Bronchial epithelial cell (primary cell): ENCODE measurements around the gene DPP10. TPM values are rescaled to one million over a fixed set of nuclear protein-coding genes. Genes with fewer than 3 reads are reported as not detected.

Experiments
- DNase-seq: peaks from one replicate; pipeline ENCODE4 v3.0.0-alpha.2; 2010; ENCODE audit warnings: low read depth
- FAIRE-seq: peaks from 2 replicates; lab custom pipeline; 2011; peaks lifted over from hg19 to GRCh38; lab: Jason Lieb, UNC
- H3K27me3 ChIP-seq: 2 replicates; pipeline ENCODE4 v1.5.1; 2011; ENCODE audit warnings: low read length; ENCODE audit not compliant: control insufficient read depth, insufficient read depth
- H3K36me3 ChIP-seq: 2 replicates; pipeline ENCODE4 v1.5.1; 2011; ENCODE audit warnings: low read length; ENCODE audit not compliant: control insufficient read depth, insufficient read depth
- H3K4me3 ChIP-seq: 2 replicates; pipeline ENCODE4 v1.5.1; 2011; ENCODE audit warnings: mild to moderate bottlenecking, low read depth, low read length, control low read depth
- total RNA-seq: library from RNA; depleted of rRNA; stranded (reverse); fragments of >200 nt; gene quantifications from 2 replicates; pipeline ENCODE4 v1.2.1, GENCODE V29; 2014
- TF ChIP-seq, protein P1 (sequence below): IDR thresholded peaks from 2 replicates; pipeline ENCODE4 v1.5.1; 2011; ENCODE audit warnings: mild to moderate bottlenecking, moderate library complexity, low read length, control low read depth, inconsistent platforms; ENCODE audit not compliant: insufficient read depth, severe bottlenecking

DPP10 gene
- total RNA-seq, 1 donor from 2014 or later, result 0.26 TPM

- Histone ChIP-seq H3K27me3 (no peaks in the 10 kb centered on the region), H3K4me3 (no peak overlapping the region), H3K36me3 (no peaks in the 10 kb centered on the region)
- TF ChIP-seq, protein P1, sequence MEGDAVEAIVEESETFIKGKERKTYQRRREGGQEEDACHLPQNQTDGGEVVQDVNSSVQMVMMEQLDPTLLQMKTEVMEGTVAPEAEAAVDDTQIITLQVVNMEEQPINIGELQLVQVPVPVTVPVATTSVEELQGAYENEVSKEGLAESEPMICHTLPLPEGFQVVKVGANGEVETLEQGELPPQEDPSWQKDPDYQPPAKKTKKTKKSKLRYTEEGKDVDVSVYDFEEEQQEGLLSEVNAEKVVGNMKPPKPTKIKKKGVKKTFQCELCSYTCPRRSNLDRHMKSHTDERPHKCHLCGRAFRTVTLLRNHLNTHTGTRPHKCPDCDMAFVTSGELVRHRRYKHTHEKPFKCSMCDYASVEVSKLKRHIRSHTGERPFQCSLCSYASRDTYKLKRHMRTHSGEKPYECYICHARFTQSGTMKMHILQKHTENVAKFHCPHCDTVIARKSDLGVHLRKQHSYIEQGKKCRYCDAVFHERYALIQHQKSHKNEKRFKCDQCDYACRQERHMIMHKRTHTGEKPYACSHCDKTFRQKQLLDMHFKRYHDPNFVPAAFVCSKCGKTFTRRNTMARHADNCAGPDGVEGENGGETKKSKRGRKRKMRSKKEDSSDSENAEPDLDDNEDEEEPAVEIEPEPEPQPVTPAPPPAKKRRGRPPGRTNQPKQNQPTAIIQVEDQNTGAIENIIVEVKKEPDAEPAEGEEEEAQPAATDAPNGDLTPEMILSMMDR, result no peak
- FAIRE-seq, result no peak
- DNase-seq, result no peak
Observed at GRCh38 chr2:115552726-115553125, 1110.3 kb downstream of the DPP10 start.

DNA sequence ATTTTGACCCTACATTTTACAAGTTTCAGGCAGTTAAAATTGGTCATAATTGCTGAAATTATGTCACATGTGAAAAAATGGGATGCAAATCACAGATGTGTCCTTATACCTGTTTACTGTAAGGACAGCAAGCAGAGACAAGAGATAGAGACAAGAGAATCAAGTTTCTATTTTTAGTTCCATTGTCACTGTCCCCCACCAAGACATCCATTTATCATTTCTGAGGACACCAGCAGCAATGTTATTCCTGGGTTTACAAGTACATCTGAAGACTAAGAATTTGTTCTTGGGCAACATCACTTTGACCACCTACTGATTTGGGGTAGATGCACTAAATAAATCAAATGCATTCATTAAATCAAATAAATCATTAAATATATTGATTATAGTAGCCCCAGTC is 1111.7 kb downstream of the DPP10 start:
- TF ChIP-seq, protein P1, result no peak
- no peaks in the 10 kb centered on the region for H3K27me3 ChIP-seq
- H3K36me3 ChIP-seq, result no peaks in the 10 kb centered on the region
- FAIRE-seq (no peak), DNase-seq (no peak)
- H3K4me3 ChIP-seq, result no peak overlapping the region

DNA sequence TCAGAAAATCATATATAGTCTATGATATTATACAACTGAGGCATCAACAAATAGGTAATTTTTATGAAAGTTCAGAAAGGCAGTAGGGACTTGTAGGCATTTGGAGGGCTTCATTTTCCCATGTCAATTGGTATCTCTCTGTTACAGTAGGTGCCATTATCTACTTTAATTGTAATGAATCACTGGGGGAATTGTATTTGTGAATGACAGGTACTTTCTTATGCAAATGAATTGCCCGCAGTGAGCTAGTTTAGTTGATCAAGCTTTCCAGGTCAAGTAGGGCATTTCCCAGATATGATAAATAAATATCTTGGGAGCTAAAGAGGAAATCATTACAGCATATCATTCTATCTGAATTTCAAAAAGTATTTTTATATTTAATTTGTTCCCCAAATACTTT is 1116.3 kb downstream of the DPP10 start:
- H3K27me3 ChIP-seq, result no peaks in the 10 kb centered on the region
- FAIRE-seq, result no peak
- DNase-seq, result no peak
- no peak overlapping the region for H3K4me3 ChIP-seq
- no peaks in the 10 kb centered on the region for H3K36me3 ChIP-seq
- TF ChIP-seq, protein P1, result no peak

GRCh38 chr2:115560666-115561065 is 1118.2 kb downstream of the DPP10 start:
- Histone ChIP-seq H3K4me3 (no peak overlapping the region), H3K36me3 (no peaks in the 10 kb centered on the region), H3K27me3 (no peaks in the 10 kb centered on the region)
- TF ChIP-seq, protein P1, result no peak
- DNase-seq (no peak), FAIRE-seq (no peak)

GRCh38 chr2:115568643-115569042 is 1126.2 kb downstream of the DPP10 start:
- TF ChIP-seq, protein P1, result no peak
- no peak overlapping the region for H3K4me3 ChIP-seq
- DNase-seq (no peak), FAIRE-seq (no peak)
- no peaks in the 10 kb centered on the region for H3K27me3 ChIP-seq
- no peaks in the 10 kb centered on the region for H3K36me3 ChIP-seq

GRCh38 chr2:115569547-115569946 is 1127.1 kb downstream of the DPP10 start:
- Histone ChIP-seq H3K36me3 (no peaks in the 10 kb centered on the region), H3K27me3 (no peaks in the 10 kb centered on the region), H3K4me3 (no peak overlapping the region)
- DNase-seq, result no peak
- TF ChIP-seq, protein P1, result no peak
- no peak for FAIRE-seq
